Mesenteric fat pad (tissue), 1 donor: ENCODE results near the gene RAB11A. TPM values are rescaled to one million over a fixed set of nuclear protein-coding genes. Genes with fewer than 3 reads are reported as not detected.

Experiments
- DNase-seq: peaks from one replicate; pipeline ENCODE4 v3.0.0-alpha.2; 2020; ENCODE audit warnings: low spot score
- total RNA-seq: library from RNA; stranded (reverse); fragmentation: NEBNext Ultra II Directional; extraction: Animal tissue kit (Norgen Biotek cat#: 25700); gene quantifications from one replicate; pipeline ENCODE4 v1.2.1, GENCODE V29; 2021
- donor health status: DM: yes; HTN: yes; CAD: no.

Gene RAB11A
- total RNA-seq, 1 donor from 2014 or later = 207 TPM

GRCh38 chr15:65935391-65935790, 66.1 kb downstream of the RAB11A start:
- DNase-seq = no peak

- no peak for DNase-seq
These were observed 67.0 kb downstream of the RAB11A start for GRCh38 chr15:65936282-65936681.

- DNase-seq = no peak
These were observed 67.8 kb downstream of the RAB11A start for GRCh38 chr15:65937054-65937453.

- DNase-seq = no peak
These were observed 68.2 kb downstream of the RAB11A start for GRCh38 chr15:65937476-65937875.

DNA sequence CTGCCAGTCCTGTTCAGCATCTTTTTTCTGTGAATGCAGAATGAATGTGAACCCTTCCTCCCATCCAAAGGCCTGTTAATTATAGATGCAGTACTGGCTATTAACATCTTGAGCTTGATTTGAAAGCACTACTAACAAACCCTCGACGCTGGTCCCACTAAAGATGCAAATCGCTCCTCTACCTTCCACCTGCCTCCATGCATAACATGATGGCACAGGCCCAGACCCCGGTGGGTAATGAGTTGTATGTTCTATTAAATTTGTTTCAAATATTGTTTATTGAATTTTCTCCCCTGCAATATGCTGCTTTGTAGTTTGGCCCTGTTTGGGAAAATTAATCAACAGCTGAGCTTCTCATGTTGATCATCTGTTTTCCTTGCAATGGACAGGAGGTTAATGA, 69.3 kb downstream of the RAB11A start:
- DNase-seq = no peak

DNA sequence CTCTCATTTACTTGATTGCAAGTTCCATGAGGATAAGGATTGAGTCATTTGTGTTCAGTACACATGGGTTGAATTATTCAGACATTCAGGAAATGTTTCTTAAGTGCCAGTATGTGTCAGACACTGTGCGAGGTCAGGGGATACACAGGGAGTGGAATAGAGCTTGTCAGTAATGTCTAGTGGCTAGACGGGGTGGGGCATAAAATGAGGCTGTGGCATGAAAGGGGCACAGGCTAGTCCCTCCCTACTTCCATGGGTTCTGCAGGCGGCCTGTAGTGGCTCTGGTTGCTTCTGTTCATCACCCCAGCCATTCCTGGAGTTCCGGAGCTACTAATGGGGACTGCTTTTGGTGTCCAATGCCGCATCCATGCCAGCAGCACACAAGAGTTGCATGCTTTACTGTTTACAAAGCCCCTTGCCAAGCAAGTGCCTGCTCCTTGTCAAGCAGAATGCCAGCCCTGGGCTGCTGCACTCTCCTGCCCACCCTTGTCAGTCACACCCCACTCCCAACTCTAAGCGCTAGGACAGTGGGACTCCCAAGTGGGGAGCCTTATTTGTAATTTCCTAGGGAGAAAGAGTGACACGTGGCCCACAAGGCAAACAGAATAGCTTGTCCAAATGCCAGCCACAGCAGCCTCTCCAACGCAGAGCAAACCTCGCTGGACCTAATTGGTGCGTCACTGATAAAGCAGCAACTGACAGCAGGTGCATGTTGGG, 70.8 kb downstream of the RAB11A start:
- DNase-seq = no peak

DNA sequence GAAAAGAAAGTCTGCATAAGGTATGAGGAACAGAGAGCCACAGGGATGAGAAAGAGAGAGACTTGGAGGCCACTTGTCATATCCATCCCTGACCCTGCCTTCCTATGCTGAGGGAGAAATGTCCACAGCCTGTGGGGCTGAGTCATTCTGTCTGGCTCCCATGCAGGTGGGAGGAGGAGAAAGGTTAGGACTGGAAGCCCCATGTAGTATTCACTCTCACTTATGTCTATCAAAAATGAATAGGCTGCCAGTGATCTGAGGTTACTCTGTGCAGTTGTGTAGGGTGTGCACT, 71.3 kb downstream of the RAB11A start:
- no peak for DNase-seq

Other genes with a start within 250 kb of the RAB11A start
- 7.4 TPM for gene SLC24A1, start 247.6 kb upstream of the RAB11A start, total RNA-seq
- gene DENND4A, start 77.2 kb upstream of the RAB11A start, total RNA-seq = 30.4 TPM